Smooth muscle cell (in vitro differentiated cells): ENCODE data around the gene GLRA1. TPM values are rescaled to one million over a fixed set of nuclear protein-coding genes. Genes with fewer than 3 reads are reported as not detected.

Experiments used
- DNase-seq: peaks from one replicate; lab custom pipeline; 2025; ENCODE audit not compliant: unreplicated experiment; lab: John Stamatoyannopoulos, UW
- H2AFZ ChIP-seq: fragments of 200-600 bp; sonication (generic); 2 replicates; pipeline ENCODE4 v1.6.0; 2016; ENCODE audit warnings: antibody characterized with exemption, low read depth, mild to moderate bottlenecking
- H3F3A ChIP-seq: fragments of 200-600 bp; sonication (generic); 2 replicates; pipeline ENCODE4 v1.6.0; 2017; ENCODE audit warnings: antibody characterized with exemption, low read depth
- H3K27ac ChIP-seq: fragments of 200-600 bp; sonication (generic); 2 replicates; pipeline ENCODE4 v1.5.1; 2016; ENCODE audit warnings: low read depth, mild to moderate bottlenecking
- H3K27me3 ChIP-seq: fragments of 200-600 bp; sonication (generic); 2 replicates; pipeline ENCODE4 v1.6.1; 2016; ENCODE audit warnings: low read depth, mild to moderate bottlenecking
- H3K36me3 ChIP-seq: fragments of 200-600 bp; sonication (generic); 2 replicates; pipeline ENCODE4 v1.5.1; 2016; ENCODE audit warnings: low read depth
- H3K4me1 ChIP-seq: fragments of 200-600 bp; sonication (generic); 2 replicates; pipeline ENCODE4 v1.5.1; 2016; ENCODE audit warnings: low read depth
- H3K4me2 ChIP-seq: fragments of 200-600 bp; sonication (generic); 2 replicates; pipeline ENCODE4 v1.6.0; 2016; ENCODE audit warnings: mild to moderate bottlenecking
- H3K4me3 ChIP-seq: fragments of 200-600 bp; sonication (generic); 2 replicates; pipeline ENCODE4 v1.5.1; 2016; ENCODE audit warnings: mild to moderate bottlenecking
- H3K79me2 ChIP-seq: fragments of 200-600 bp; sonication (generic); 2 replicates; pipeline ENCODE4 v1.6.0; 2016; ENCODE audit warnings: low read depth, mild to moderate bottlenecking
- H3K9ac ChIP-seq: fragments of 200-600 bp; sonication (generic); 2 replicates; pipeline ENCODE4 v1.6.0; 2016; ENCODE audit warnings: low read depth
- H3K9me3 ChIP-seq: fragments of 200-600 bp; sonication (generic); replicated peaks from 2 replicates; pipeline ENCODE4 v1.5.1; 2016; ENCODE audit warnings: low read depth
- H4K20me1 ChIP-seq: fragments of 200-600 bp; sonication (generic); 2 replicates; pipeline ENCODE4 v1.6.0; 2016; ENCODE audit warnings: low read depth
- WGBS: methylation state at CpG from one replicate; pipeline ENCODE4 v1.1.7; 2016; ENCODE audit warnings: low lambda C conversion rate; 5-methylcytosine and 5-hydroxymethylcytosine counted together
- polyA plus RNA-seq: library from polyadenylated mRNA; unstranded; fragments of >200 nt; fragmentation: Nextera tagmentation; extraction: Ambion mirVana; gene quantifications from 2 replicates; pipeline ENCODE4 v1.2.1, GENCODE V29; 2016
- total RNA-seq: library from RNA; depleted of rRNA; stranded (reverse); fragments of >200 nt; gene quantifications from 2 replicates; pipeline ENCODE4 v1.2.3, GENCODE V29; 2014
- TF ChIP-seq, protein P1 (sequence below): fragments of 200-600 bp; sonication (generic); IDR thresholded peaks from 2 replicates; pipeline ENCODE4 v1.5.1; 2017; ENCODE audit warnings: borderline replicate concordance, mild to moderate bottlenecking, antibody characterized with exemption; ENCODE audit not compliant: insufficient read depth, poor library complexity, severe bottlenecking

Gene GLRA1
- total and polyA plus RNA-seq, 2 experiments from 2014 or later: not detected

- TF ChIP-seq, protein P1, sequence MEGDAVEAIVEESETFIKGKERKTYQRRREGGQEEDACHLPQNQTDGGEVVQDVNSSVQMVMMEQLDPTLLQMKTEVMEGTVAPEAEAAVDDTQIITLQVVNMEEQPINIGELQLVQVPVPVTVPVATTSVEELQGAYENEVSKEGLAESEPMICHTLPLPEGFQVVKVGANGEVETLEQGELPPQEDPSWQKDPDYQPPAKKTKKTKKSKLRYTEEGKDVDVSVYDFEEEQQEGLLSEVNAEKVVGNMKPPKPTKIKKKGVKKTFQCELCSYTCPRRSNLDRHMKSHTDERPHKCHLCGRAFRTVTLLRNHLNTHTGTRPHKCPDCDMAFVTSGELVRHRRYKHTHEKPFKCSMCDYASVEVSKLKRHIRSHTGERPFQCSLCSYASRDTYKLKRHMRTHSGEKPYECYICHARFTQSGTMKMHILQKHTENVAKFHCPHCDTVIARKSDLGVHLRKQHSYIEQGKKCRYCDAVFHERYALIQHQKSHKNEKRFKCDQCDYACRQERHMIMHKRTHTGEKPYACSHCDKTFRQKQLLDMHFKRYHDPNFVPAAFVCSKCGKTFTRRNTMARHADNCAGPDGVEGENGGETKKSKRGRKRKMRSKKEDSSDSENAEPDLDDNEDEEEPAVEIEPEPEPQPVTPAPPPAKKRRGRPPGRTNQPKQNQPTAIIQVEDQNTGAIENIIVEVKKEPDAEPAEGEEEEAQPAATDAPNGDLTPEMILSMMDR: no peak
- H3K36me3 ChIP-seq: no peaks in the 10 kb centered on the region
- peaks cover 6% of the 10 kb centered on the region for H3F3A ChIP-seq
- H3K79me2 ChIP-seq: no peaks in the 10 kb centered on the region
- no peak overlapping the region for H2AFZ ChIP-seq
- 87% methylated on average over 4 of the region's 4 CpGs for WGBS
- no peak for DNase-seq
- H3K4me2 ChIP-seq: no peak overlapping the region
- H3K9ac ChIP-seq: no peak overlapping the region
- H4K20me1 ChIP-seq: no peaks in the 10 kb centered on the region
- H3K27me3 ChIP-seq: no peaks in the 10 kb centered on the region
- H3K9me3 ChIP-seq: no peaks in the 10 kb centered on the region
- no peak overlapping the region for H3K4me3 ChIP-seq
- H3K27ac ChIP-seq: no peak overlapping the region
- peaks cover 15% of the 10 kb centered on the region for H3K4me1 ChIP-seq
Observed at GRCh38 chr5:151892393-151892792, 32.3 kb downstream of the GLRA1 start.

- no peak overlapping the region for H3K27ac ChIP-seq
- no peaks in the 10 kb centered on the region for H3K79me2 ChIP-seq
- no peak overlapping the region for H3K4me3 ChIP-seq
- no peaks in the 10 kb centered on the region for H3F3A ChIP-seq
- H3K9ac ChIP-seq: no peak overlapping the region
- TF ChIP-seq, protein P1: no peak
- H2AFZ ChIP-seq: no peak overlapping the region
- DNase-seq: no peak
- no peak overlapping the region for H3K4me2 ChIP-seq
- 71% methylated on average over 3 of the region's 3 CpGs for WGBS
- H3K9me3 ChIP-seq: no peaks in the 10 kb centered on the region
- H4K20me1 ChIP-seq: no peaks in the 10 kb centered on the region
- H3K27me3 ChIP-seq: no peaks in the 10 kb centered on the region
- H3K36me3 ChIP-seq: no peaks in the 10 kb centered on the region
- H3K4me1 ChIP-seq: peaks cover 9% of the 10 kb centered on the region
Observed at GRCh38 chr5:151890299-151890698, 34.4 kb downstream of the GLRA1 start.

DNA sequence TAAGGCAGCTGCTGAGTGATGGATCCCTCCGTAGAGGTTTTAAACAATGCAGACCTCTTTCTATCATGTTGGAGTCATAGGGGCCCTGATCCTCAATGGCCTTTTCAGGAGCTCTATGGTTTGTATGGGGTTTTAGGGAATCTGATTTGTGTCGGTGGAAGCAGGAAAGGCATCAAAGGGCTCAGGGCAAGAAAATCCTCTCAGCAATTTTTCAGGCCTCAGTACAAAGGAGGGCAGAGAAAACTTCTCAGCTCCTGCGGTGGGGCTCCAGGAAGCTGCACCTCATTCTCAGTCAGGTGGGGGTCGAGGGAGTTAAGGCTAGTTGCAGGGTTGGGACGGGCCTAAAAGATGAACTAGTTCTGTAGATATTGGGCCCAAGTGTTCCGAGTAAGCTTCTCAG is 35.0 kb downstream of the GLRA1 start:
- Histone ChIP-seq H3K4me1 (peaks cover 9% of the 10 kb centered on the region), H3F3A (no peaks in the 10 kb centered on the region), H4K20me1 (no peaks in the 10 kb centered on the region), H2AFZ (no peak overlapping the region), H3K9me3 (no peaks in the 10 kb centered on the region), H3K4me2 (no peak overlapping the region), H3K4me3 (no peak overlapping the region), H3K27ac (no peak overlapping the region), H3K79me2 (no peaks in the 10 kb centered on the region), H3K9ac (no peak overlapping the region), H3K36me3 (no peaks in the 10 kb centered on the region), H3K27me3 (no peaks in the 10 kb centered on the region)
- DNase-seq: no peak
- 72% methylated on average over 6 of the region's 6 CpGs for WGBS
- TF ChIP-seq, protein P1: no peak

- H3K9me3 ChIP-seq: no peaks in the 10 kb centered on the region
- no peaks in the 10 kb centered on the region for H3K79me2 ChIP-seq
- H3K9ac ChIP-seq: no peak overlapping the region
- H3K36me3 ChIP-seq: no peaks in the 10 kb centered on the region
- no peak overlapping the region for H3K4me2 ChIP-seq
- H3K27me3 ChIP-seq: no peaks in the 10 kb centered on the region
- TF ChIP-seq, protein P1: no peak
- 87% methylated on average over 4 of the region's 4 CpGs for WGBS
- H4K20me1 ChIP-seq: no peaks in the 10 kb centered on the region
- peaks cover 9% of the 10 kb centered on the region for H3K4me1 ChIP-seq
- H3F3A ChIP-seq: no peaks in the 10 kb centered on the region
- H3K27ac ChIP-seq: no peak overlapping the region
- DNase-seq: no peak
- H2AFZ ChIP-seq: no peak overlapping the region
- H3K4me3 ChIP-seq: no peak overlapping the region
Observed at GRCh38 chr5:151886546-151887275, 37.9 kb downstream of the GLRA1 start.
